Ishikawa (cell line): ENCODE measurements around the gene RAB31.

ENCODE experiments used
- CEBPB ChIP-seq: IDR thresholded peaks from 2 replicates; pipeline ENCODE4 v1.6.1; 2012
- CREB1 ChIP-seq: IDR thresholded peaks from 2 replicates; pipeline ENCODE4 v1.6.1; 2012; ENCODE audit warnings: low read depth
- EGR1 ChIP-seq: IDR thresholded peaks from 2 replicates; pipeline ENCODE4 v1.6.1; 2012
- EP300 ChIP-seq: IDR thresholded peaks from 2 replicates; pipeline ENCODE4 v1.6.1; 2012; ENCODE audit warnings: borderline replicate concordance
- RAD21 ChIP-seq: IDR thresholded peaks from 2 replicates; pipeline ENCODE4 v1.6.1; 2012; ENCODE audit warnings: low read depth
- TAF1 ChIP-seq: IDR thresholded peaks from 2 replicates; pipeline ENCODE4 v1.6.1; 2012; ENCODE audit warnings: low read depth, mild to moderate bottlenecking
- YY1 ChIP-seq: IDR thresholded peaks from 2 replicates; pipeline ENCODE4 v1.6.1; 2012; ENCODE audit warnings: low read depth
- TF ChIP-seq, protein P1 (sequence below): IDR thresholded peaks from 2 replicates; pipeline ENCODE4 v1.6.1; 2012; ENCODE audit warnings: low read depth, mild to moderate bottlenecking
- TF ChIP-seq, protein P2 (sequence below): IDR thresholded peaks from 2 replicates; pipeline ENCODE4 v1.6.1; 2012

DNA sequence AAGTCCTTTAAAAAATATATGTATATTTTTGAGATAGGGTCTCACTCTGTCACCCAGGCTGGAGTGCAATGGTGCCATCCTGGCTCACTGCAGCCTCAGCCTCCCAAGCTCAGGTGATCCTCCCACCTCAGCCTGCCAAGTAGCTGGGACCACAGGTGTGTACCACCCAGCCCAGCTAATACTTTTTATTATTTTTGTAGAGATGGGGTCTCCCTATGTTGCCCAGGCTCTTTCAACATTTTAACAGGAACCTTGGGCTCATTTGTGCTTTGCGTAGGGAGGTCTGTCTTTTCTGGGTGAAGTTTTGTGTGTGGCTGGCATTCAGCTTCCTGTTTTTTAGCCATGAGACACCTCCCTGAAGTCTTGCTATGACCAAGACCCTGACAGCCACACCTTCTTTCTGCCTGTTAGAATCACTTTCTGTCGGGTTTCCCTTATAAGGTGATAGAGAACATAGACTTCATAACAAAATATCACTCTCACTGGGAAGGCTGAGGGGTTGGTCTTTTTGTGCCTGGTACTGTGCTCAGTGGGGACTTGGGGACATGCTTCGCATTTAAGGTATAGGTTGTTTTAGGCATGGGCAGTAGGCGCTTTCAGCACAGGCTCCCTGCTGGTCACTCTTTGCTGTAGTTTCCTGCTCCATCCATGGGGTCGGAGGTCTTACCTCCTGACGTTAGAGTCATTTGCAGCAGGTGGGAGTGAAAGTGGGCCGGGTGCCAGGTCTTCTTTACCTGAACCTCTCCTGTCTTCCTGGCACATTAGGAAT is 3.4 kb downstream of the RAB31 start:
- TF ChIP-seq CREB1, result no peak
- TF ChIP-seq, protein P1, sequence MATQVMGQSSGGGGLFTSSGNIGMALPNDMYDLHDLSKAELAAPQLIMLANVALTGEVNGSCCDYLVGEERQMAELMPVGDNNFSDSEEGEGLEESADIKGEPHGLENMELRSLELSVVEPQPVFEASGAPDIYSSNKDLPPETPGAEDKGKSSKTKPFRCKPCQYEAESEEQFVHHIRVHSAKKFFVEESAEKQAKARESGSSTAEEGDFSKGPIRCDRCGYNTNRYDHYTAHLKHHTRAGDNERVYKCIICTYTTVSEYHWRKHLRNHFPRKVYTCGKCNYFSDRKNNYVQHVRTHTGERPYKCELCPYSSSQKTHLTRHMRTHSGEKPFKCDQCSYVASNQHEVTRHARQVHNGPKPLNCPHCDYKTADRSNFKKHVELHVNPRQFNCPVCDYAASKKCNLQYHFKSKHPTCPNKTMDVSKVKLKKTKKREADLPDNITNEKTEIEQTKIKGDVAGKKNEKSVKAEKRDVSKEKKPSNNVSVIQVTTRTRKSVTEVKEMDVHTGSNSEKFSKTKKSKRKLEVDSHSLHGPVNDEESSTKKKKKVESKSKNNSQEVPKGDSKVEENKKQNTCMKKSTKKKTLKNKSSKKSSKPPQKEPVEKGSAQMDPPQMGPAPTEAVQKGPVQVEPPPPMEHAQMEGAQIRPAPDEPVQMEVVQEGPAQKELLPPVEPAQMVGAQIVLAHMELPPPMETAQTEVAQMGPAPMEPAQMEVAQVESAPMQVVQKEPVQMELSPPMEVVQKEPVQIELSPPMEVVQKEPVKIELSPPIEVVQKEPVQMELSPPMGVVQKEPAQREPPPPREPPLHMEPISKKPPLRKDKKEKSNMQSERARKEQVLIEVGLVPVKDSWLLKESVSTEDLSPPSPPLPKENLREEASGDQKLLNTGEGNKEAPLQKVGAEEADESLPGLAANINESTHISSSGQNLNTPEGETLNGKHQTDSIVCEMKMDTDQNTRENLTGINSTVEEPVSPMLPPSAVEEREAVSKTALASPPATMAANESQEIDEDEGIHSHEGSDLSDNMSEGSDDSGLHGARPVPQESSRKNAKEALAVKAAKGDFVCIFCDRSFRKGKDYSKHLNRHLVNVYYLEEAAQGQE, result no peak
- no peak for TF ChIP-seq YY1
- no peak for TF ChIP-seq RAD21
- TF ChIP-seq EP300, result no peak
- TF ChIP-seq EGR1, result no peak
- TF ChIP-seq CEBPB, result no peak
- TF ChIP-seq, protein P2, sequence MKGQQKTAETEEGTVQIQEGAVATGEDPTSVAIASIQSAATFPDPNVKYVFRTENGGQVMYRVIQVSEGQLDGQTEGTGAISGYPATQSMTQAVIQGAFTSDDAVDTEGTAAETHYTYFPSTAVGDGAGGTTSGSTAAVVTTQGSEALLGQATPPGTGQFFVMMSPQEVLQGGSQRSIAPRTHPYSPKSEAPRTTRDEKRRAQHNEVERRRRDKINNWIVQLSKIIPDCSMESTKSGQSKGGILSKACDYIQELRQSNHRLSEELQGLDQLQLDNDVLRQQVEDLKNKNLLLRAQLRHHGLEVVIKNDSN, result no peak
- no peak for TF ChIP-seq TAF1
